K562 (cell line): ENCODE results near the gene INTS6. TPM values are rescaled to one million over a fixed set of nuclear protein-coding genes. Genes with fewer than 3 reads are reported as not detected.
A peak's percentile ranks its signal among the peaks of the same experiment; 100 is the strongest.

Source experiments
- ATAC-seq: fragments of 200-7000 bp; cut with Tn5 transposase; 3 replicates; pipeline ENCODE4 v1.9.1; 2020; ENCODE audit warnings: moderate library complexity
- BruUV-seq: library from RNA; stranded (reverse); fragments of 400-500 nt; replicated peaks from 2 replicates; lab custom pipeline; 2021; lab: Mats Ljungman, UMichigan
- CTCF ChIA-PET: fragments of 300-600 bp; formaldehyde crosslinking; extraction: SDS; loops from one replicate; lab custom pipeline; 2021; ENCODE audit warnings: low intra/inter-chr PET ratio; lab: Yijun Ruan, JAX
- POLR2A ChIA-PET: fragments of 300-600, 350-650 bp; sonication (Branson Sonifier 250); formaldehyde crosslinking; extraction: SDS; loops from one replicate; lab custom pipeline; 2021; ENCODE audit warnings: antibody characterized with exemption, inconsistent platforms; lab: Yijun Ruan, JAX
- DNase-seq, 4 experiments: peaks; one replicate each; pipeline versions ENCODE4 v3.0.0 to v3.0.0-alpha.2; 2011 to 2018; ENCODE audit warnings: low spot score in 3 of 4, mixed read lengths in 3 of 4; ENCODE audit errors: extremely low read depth in 1 of 4
- FAIRE-seq: peaks from 2 replicates; lab custom pipeline; 2011; peaks lifted over from hg19 to GRCh38; lab: Jason Lieb, UNC
- H2AFZ ChIP-seq: 2 replicates; pipeline ENCODE4 v1.6.0; 2011; ENCODE audit warnings: low read depth, low read length, control low read depth, inconsistent platforms
- H3K27ac ChIP-seq: fragments of 200-600 bp; 3 replicates; pipeline ENCODE4 v1.8.0; 2011; ENCODE audit warnings: low read depth, mild to moderate bottlenecking, control low read depth, inconsistent platforms, low read length, moderate library complexity, mixed read lengths; ENCODE audit errors: extremely low read depth
- H3K27me3 ChIP-seq, 2 experiments: fragments of 300-600 bp in 1 of 2; 2 replicates in 1 of 2; 3 replicates in 1 of 2; pipeline versions ENCODE4 v1.6.0 to v1.8.0; 2011; ENCODE audit warnings: inconsistent platforms in 2 of 2, low read length in 2 of 2, mild to moderate bottlenecking in 1 of 2, mixed read lengths in 1 of 2, moderate library complexity in 1 of 2; ENCODE audit not compliant: control insufficient read depth in 2 of 2, insufficient read depth in 2 of 2
- H3K36me3 ChIP-seq: fragments of 300-600 bp; 3 replicates; pipeline ENCODE4 v1.8.0; 2011; ENCODE audit warnings: mild to moderate bottlenecking, low read length, inconsistent platforms; ENCODE audit not compliant: control insufficient read depth, insufficient read depth
- H3K4me1 ChIP-seq, 2 experiments: fragments of 200-600 bp in 1 of 2; replicated peaks in 1 of 2; 2 replicates in 1 of 2; 3 replicates in 1 of 2; pipeline versions ENCODE4 v1.5.1 to v1.8.0; 2011; ENCODE audit warnings: inconsistent platforms in 2 of 2, low read length in 2 of 2, mild to moderate bottlenecking in 1 of 2, mixed read lengths in 1 of 2, moderate library complexity in 1 of 2; ENCODE audit not compliant: control insufficient read depth in 2 of 2, insufficient read depth in 2 of 2
- H3K4me2 ChIP-seq: 2 replicates; pipeline ENCODE4 v1.6.1; 2011; ENCODE audit warnings: low read length, control low read depth, inconsistent platforms, mixed read lengths; ENCODE audit not compliant: insufficient read depth
- H3K4me3 ChIP-seq: fragments of 200-600 bp; sonication (generic), shearing (Covaris generic); 2 replicates; pipeline ENCODE4 v1.5.1; 2016; ENCODE audit warnings: control low read depth, inconsistent platforms
- H3K79me2 ChIP-seq: fragments of 200-600 bp; 3 replicates; pipeline ENCODE4 v1.8.0; 2011; ENCODE audit warnings: low read length, inconsistent platforms; ENCODE audit not compliant: control insufficient read depth, insufficient read depth
- H3K9ac ChIP-seq, 2 experiments: 2 replicates each; pipeline versions ENCODE4 v1.6.0 to v1.6.1; 2011; ENCODE audit warnings: low read depth in 2 of 2, low read length in 2 of 2, control low read depth in 1 of 2, inconsistent platforms in 1 of 2, mild to moderate bottlenecking in 1 of 2, mixed read lengths in 1 of 2; ENCODE audit not compliant: insufficient read depth in 1 of 2
- H3K9me1 ChIP-seq: one replicate; pipeline ENCODE4 v1.6.0; 2011; ENCODE audit warnings: inconsistent platforms, mild to moderate bottlenecking, low read length, moderate library complexity; ENCODE audit not compliant: control insufficient read depth, insufficient read depth
- H3K9me3 ChIP-seq: replicated peaks from 2 replicates; pipeline ENCODE4 v1.5.1; 2011; ENCODE audit warnings: low read depth, low read length, inconsistent platforms; ENCODE audit not compliant: control insufficient read depth, insufficient read depth
- H4K20me1 ChIP-seq: replicated peaks from 2 replicates; pipeline ENCODE4 v1.6.1; 2011; ENCODE audit warnings: low read length, inconsistent platforms, mixed read lengths; ENCODE audit not compliant: control insufficient read depth, insufficient read depth
- CEBPB ChIP-seq: fragments of 450-650 bp; IDR thresholded peaks from 2 replicates; pipeline ENCODE4 v1.6.1; 2016; ENCODE audit warnings: missing genetic modification characterization, missing compliant biosample characterization
- CEBPG ChIP-seq, 3 experiments: fragments of 200-800 bp in 1 of 3; sonication (Bioruptor generic) in 1 of 3; sonication (generic) in 1 of 3; formaldehyde crosslinking in 1 of 3; IDR thresholded peaks in 2 of 3; conservative IDR thresholded peaks in 1 of 3; 2 replicates each; pipeline versions ENCODE4 v1.6.1 to v1.8.0; 2016 to 2022; ENCODE audit warnings: missing compliant biosample characterization in 2 of 3, missing genetic modification characterization in 2 of 3, mild to moderate bottlenecking in 1 of 3, missing genetic modification reagents in 1 of 3
- DMBX1 ChIP-seq: fragments of 250-450 bp; sonication (Bioruptor Pico); IDR thresholded peaks from 2 replicates; pipeline ENCODE4 v1.8.0; 2022; ENCODE audit warnings: inconsistent platforms, mild to moderate bottlenecking, moderate library complexity, borderline replicate concordance
- WGBS: fragments of 100-300 bp; shearing (Covaris generic); methylation state at CpG from one replicate; pipeline ENCODE4 v1.1.6; 2016; ENCODE audit warnings: low coverage, mixed read lengths; ENCODE audit not compliant: insufficient coverage; ENCODE audit errors: missing lambda C conversion rate; 5-methylcytosine and 5-hydroxymethylcytosine counted together
- in situ Hi-C: fragments of 300-500 bp; cut with MboI; formaldehyde crosslinking; loops from 4 replicates; pipeline ENCODE4 v1.15.0; 2018; ENCODE audit warnings: inconsistent platforms, mixed read lengths
- intact Hi-C: fragments of 100-400 bp; cut with micrococcal nuclease; formaldehyde crosslinking; loops from 2 replicates; pipeline ENCODE4 v1.14.2; 2022
- polyA plus RNA-seq, 8 experiments: library from polyadenylated mRNA; depleted of rRNA in 4 of 8; stranded (reverse) in 5 of 8; unstranded in 3 of 8; fragments of >200 nt; fragmentation: Nextera tagmentation in 2 of 8; fragmentation: Illumina TruSeq in 1 of 8; extraction: Ambion mirVana in 2 of 8; extraction: Trizol in 1 of 8; gene quantifications; 2 replicates each; pipeline versions ENCODE4 v1.2.1 to v1.2.3, GENCODE V29; 2011 to 2014; ENCODE audit warnings: inconsistent platforms in 1 of 8, missing spikeins in 1 of 8
- total RNA-seq, 7 experiments: library from RNA; depleted of rRNA in 6 of 7; stranded (reverse); fragments of >200 nt in 6 of 7; fragmentation: Illumina TruSeq in 2 of 7; extraction: Trizol in 2 of 7; gene quantifications; 2 replicates each; pipeline versions ENCODE4 v1.2.1 to v1.2.3, GENCODE V29; 2011 to 2021; ENCODE audit warnings: low replicate concordance in 1 of 7
- TF ChIP-seq, protein P1 (sequence below): sonication (generic); formaldehyde crosslinking; IDR thresholded peaks from 2 replicates; pipeline ENCODE4 v1.8.1; 2023; ENCODE audit warnings: mild to moderate bottlenecking, missing genetic modification reagents

The INTS6 gene
- total and polyA plus RNA-seq, 9 of the 15 experiments (the other 6 are each of a cell fraction or from before 2014, with no cell fraction given) = 3.7 to 29.8 (median 16.1) TPM

DNA sequence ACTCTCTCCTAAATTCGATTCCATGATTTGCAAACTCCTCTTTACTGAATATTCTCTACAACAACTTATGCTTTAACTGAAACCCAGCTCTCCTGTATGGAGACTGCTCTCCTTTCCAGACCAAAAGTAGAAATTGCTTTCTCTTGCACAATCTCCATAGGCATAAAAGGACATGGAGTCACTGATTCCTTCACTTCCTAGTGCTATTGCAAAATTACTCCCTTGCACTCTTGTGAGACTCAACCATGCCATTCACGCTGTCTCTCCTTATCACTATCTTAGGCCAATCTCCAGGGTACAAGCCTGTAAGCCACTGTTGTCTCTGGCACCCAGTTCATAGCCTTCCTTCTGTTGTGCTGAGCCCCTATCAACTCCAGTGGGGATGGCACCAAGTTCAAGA, 82.7 kb downstream of the INTS6 start:
- H3K9me3 ChIP-seq = no peaks in the 10 kb centered on the region
- in situ Hi-C loops = no loop called here
- H4K20me1 ChIP-seq = no peaks in the 10 kb centered on the region
- POLR2A ChIA-PET = interaction anchor here (0.5 kb wide), 1 partner anchor 1069 kb away, joined by 3 read pairs; no protein-coding TSS in a partner anchor
- H3K36me3 ChIP-seq = peaks cover 83% of the 10 kb centered on the region
- 79% methylated on average over 2 of the region's 2 CpGs for WGBS
- no peak for ATAC-seq
- H3K79me2 ChIP-seq = no peaks in the 10 kb centered on the region
- no peak for FAIRE-seq
- TF ChIP-seq DMBX1 (CRISPR knock-in tag) (no peak), CEBPG (CRISPR knock-in tag; IDR thresholded peaks at IDR 0.05) (no peak), CEBPG (tag; conservative IDR thresholded peaks at IDR 0.05 in 1 of 2, IDR thresholded peaks at IDR 0.05 in 1 of 2) (peak in 1 of 2 experiments; percentile 31; a peak in 1 of 4 replicates), CEBPB (tag) (peak; percentile 26; the same call in 1 of the 2 replicates)
- TF ChIP-seq, protein P1, sequence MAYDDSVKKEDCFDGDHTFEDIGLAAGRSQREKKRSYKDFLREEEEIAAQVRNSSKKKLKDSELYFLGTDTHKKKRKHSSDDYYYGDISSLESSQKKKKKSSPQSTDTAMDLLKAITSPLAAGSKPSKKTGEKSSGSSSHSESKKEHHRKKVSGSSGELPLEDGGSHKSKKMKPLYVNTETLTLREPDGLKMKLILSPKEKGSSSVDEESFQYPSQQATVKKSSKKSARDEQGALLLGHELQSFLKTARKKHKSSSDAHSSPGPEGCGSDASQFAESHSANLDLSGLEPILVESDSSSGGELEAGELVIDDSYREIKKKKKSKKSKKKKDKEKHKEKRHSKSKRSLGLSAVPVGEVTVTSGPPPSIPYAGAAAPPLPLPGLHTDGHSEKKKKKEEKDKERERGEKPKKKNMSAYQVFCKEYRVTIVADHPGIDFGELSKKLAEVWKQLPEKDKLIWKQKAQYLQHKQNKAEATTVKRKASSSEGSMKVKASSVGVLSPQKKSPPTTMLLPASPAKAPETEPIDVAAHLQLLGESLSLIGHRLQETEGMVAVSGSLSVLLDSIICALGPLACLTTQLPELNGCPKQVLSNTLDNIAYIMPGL (CRISPR knock-in tag) = no peak
- TF ChIP-seq, all 486 proteins: peak for 2
- CTCF ChIA-PET = no interaction called here
- Histone ChIP-seq H3K4me3 (no peak overlapping the region), H3K4me1 (no peaks in the 10 kb centered on the region), H3K9ac (no peak overlapping the region), H3K27ac (no peak overlapping the region), H3K27me3 (no peaks in the 10 kb centered on the region), H3K9me1 (no peaks in the 10 kb centered on the region), H3K4me2 (no peak overlapping the region), H2AFZ (no peak overlapping the region)
- no TSS peak for BruUV-seq
- intact Hi-C loops = no loop called here
- DNase-seq = no peak
